Esophagus (tissue), 2 donors: Measurements from ENCODE around the gene ANKRD18A. TPM values are rescaled to one million over a fixed set of nuclear protein-coding genes. Genes with fewer than 3 reads are reported as not detected.
A peak's percentile ranks its signal among the peaks of the same experiment; 100 is the strongest.

Experiments
- H3K27ac ChIP-seq, 2 donors: one replicate each; pipeline ENCODE4 v1.5.1; 2013; ENCODE audit warnings: low read depth in 2 of 2, mild to moderate bottlenecking in 2 of 2, inconsistent platforms in 1 of 2, low read length in 1 of 2, moderate library complexity in 1 of 2
- H3K27me3 ChIP-seq, 2 donors: one replicate each; pipeline ENCODE4 v1.6.1; 2013; ENCODE audit warnings: low read length in 2 of 2, control low read depth in 1 of 2, mild to moderate bottlenecking in 1 of 2; ENCODE audit not compliant: insufficient read depth in 2 of 2, control insufficient read depth in 1 of 2
- H3K36me3 ChIP-seq, 2 donors: one replicate each; pipeline ENCODE4 v1.6.1; 2013; ENCODE audit warnings: low read length in 1 of 2; ENCODE audit not compliant: control insufficient read depth in 2 of 2, insufficient read depth in 2 of 2
- H3K4me1 ChIP-seq, 2 donors: one replicate each; pipeline ENCODE4 v1.6.1; 2013; ENCODE audit warnings: low read length in 1 of 2; ENCODE audit not compliant: control insufficient read depth in 2 of 2, insufficient read depth in 2 of 2
- H3K4me3 ChIP-seq, 2 donors: one replicate each; pipeline ENCODE4 v1.5.1; 2013; ENCODE audit warnings: low read length in 2 of 2, mild to moderate bottlenecking in 2 of 2, low read depth in 1 of 2, moderate library complexity in 1 of 2
- H3K9me3 ChIP-seq, 2 donors: one replicate each; pipeline ENCODE4 v1.6.1; 2013; ENCODE audit warnings: mild to moderate bottlenecking in 2 of 2, low read depth in 1 of 2, low read length in 1 of 2, moderate library complexity in 1 of 2; ENCODE audit not compliant: control insufficient read depth in 2 of 2, insufficient read depth in 1 of 2
- WGBS, 2 donors: extraction: QIAGEN DNeasy Blood & Tissue Kit; methylation state at CpG; one replicate each; pipeline ENCODE4 v1.1.7; 2013; 5-methylcytosine and 5-hydroxymethylcytosine counted together
- polyA plus RNA-seq, 2 donors: library from polyadenylated mRNA; stranded (reverse); fragments of 200-250 nt; gene quantifications; one replicate each; pipeline ENCODE4 v1.2.3, GENCODE V29; 2013
- donor health status: healthy with polysubstance abuse.
- donor health status: Bipolar disorder and iron deficiency.

Gene ANKRD18A
- 1 to 10 TPM; 1.2 to 7.1 TPM for polyA plus RNA-seq

- WGBS, 2 donors: 1 to 2% methylated on average over 74 to 76 of the region's 76 CpGs
- Histone ChIP-seq H3K4me1 (peaks cover 2 to 15% of the 10 kb centered on the region in 2 donors), H3K27ac (peak within 1 kb of the TSS; percentile 49 to 66), H3K4me3 (peak within 1 kb of the TSS; percentile 54 to 69), H3K9me3 (no peaks in the 10 kb centered on the region), H3K27me3 (peaks cover 0 to 4% of the 10 kb centered on the region in 2 donors), H3K36me3 (no peaks in the 10 kb centered on the region)
These were observed at the start of gene ANKRD18A for GRCh38 chr9:38620483-38621433. Gene ANKRD18A, minus strand, starts transcription at chr9:38620596. Its CDS starts 311 bp downstream, at chr9:38620285.

- Histone ChIP-seq H3K27ac (no peak overlapping the region), H3K27me3 (no peaks in the 10 kb centered on the region), H3K36me3 (no peaks in the 10 kb centered on the region), H3K4me3 (no peak overlapping the region), H3K9me3 (no peaks in the 10 kb centered on the region), H3K4me1 (peaks cover 0 to 2% of the 10 kb centered on the region in 2 donors)
- WGBS, 2 donors: 85 to 92% methylated on average over 10 of the region's 10 CpGs
These were observed 48.5 kb upstream of the ANKRD18A start for GRCh38 chr9:38668791-38669466.

GRCh38 chr9:38662763-38663593 lies 42.6 kb upstream of the ANKRD18A start:
- no peak overlapping the region for H3K4me3 ChIP-seq
- no peak overlapping the region for H3K27ac ChIP-seq
- 62 to 64% methylated on average over 8 of the region's 8 CpGs for WGBS, 2 donors
- H3K27me3 ChIP-seq: no peaks in the 10 kb centered on the region
- H3K36me3 ChIP-seq: no peaks in the 10 kb centered on the region
- no peaks in the 10 kb centered on the region for H3K4me1 ChIP-seq
- H3K9me3 ChIP-seq: no peaks in the 10 kb centered on the region

GRCh38 chr9:38659538-38659937 lies 39.1 kb upstream of the ANKRD18A start:
- Histone ChIP-seq H3K27me3 (no peaks in the 10 kb centered on the region), H3K36me3 (no peaks in the 10 kb centered on the region), H3K4me3 (no peak overlapping the region), H3K9me3 (no peaks in the 10 kb centered on the region), H3K4me1 (no peaks in the 10 kb centered on the region), H3K27ac (no peak overlapping the region)
- 87 to 90% methylated on average over 7 of the region's 7 CpGs for WGBS, 2 donors

- WGBS, 2 donors: 21 to 33% methylated on average over 5 of the region's 5 CpGs
- Histone ChIP-seq H3K27ac (no peak overlapping the region), H3K27me3 (no peaks in the 10 kb centered on the region), H3K9me3 (no peaks in the 10 kb centered on the region), H3K36me3 (no peaks in the 10 kb centered on the region), H3K4me1 (no peaks in the 10 kb centered on the region), H3K4me3 (no peak overlapping the region)
These were observed 36.5 kb upstream of the ANKRD18A start for GRCh38 chr9:38656896-38657295.

GRCh38 chr9:38652486-38652885 lies 32.1 kb upstream of the ANKRD18A start:
- 66 to 67% methylated on average over 7 of the region's 7 CpGs for WGBS, 2 donors
- Histone ChIP-seq H3K27me3 (no peaks in the 10 kb centered on the region), H3K4me1 (no peaks in the 10 kb centered on the region), H3K9me3 (no peaks in the 10 kb centered on the region), H3K27ac (no peak overlapping the region), H3K36me3 (no peaks in the 10 kb centered on the region), H3K4me3 (no peak overlapping the region)

GRCh38 chr9:38652044-38652443 lies 31.6 kb upstream of the ANKRD18A start:
- WGBS, 2 donors: 44 to 62% methylated on average over 2 of the region's 2 CpGs
- Histone ChIP-seq H3K4me3 (no peak overlapping the region), H3K27ac (no peak overlapping the region), H3K36me3 (no peaks in the 10 kb centered on the region), H3K4me1 (no peaks in the 10 kb centered on the region), H3K27me3 (no peaks in the 10 kb centered on the region), H3K9me3 (no peaks in the 10 kb centered on the region)

GRCh38 chr9:38651400-38652042 lies 31.1 kb upstream of the ANKRD18A start:
- H3K4me1 ChIP-seq: no peaks in the 10 kb centered on the region
- 70 to 71% methylated on average over 8 of the region's 8 CpGs for WGBS, 2 donors
- H3K27me3 ChIP-seq: no peaks in the 10 kb centered on the region
- no peak overlapping the region for H3K4me3 ChIP-seq
- H3K36me3 ChIP-seq: no peaks in the 10 kb centered on the region
- no peak overlapping the region for H3K27ac ChIP-seq
- H3K9me3 ChIP-seq: no peaks in the 10 kb centered on the region

- no peaks in the 10 kb centered on the region for H3K27me3 ChIP-seq
- H3K27ac ChIP-seq: no peak overlapping the region
These were observed 30.2 kb upstream of the ANKRD18A start for GRCh38 chr9:38650564-38650963.

More at GRCh38 chr9:38650564-38650963, 30.2 kb upstream of the ANKRD18A start:
- WGBS, 2 donors: 91 to 95% methylated on average over 8 of the region's 8 CpGs
- Histone ChIP-seq H3K9me3 (no peaks in the 10 kb centered on the region), H3K4me1 (no peaks in the 10 kb centered on the region), H3K4me3 (no peak overlapping the region), H3K36me3 (no peaks in the 10 kb centered on the region)
